Measurements from ENCODE around the gene RPL34. TPM values are rescaled to one million over a fixed set of nuclear protein-coding genes. Genes with fewer than 3 reads are reported as not detected.
"Not testable (repeated sequence)": the region's sequence is repeated elsewhere in the genome, so short reads cannot be mapped to it uniquely, and the experiment has no call there.

RPL34 gene
- polyA plus RNA-seq, 1 experiment: 1,816 TPM

GRCh38 chr4:108588878-108589277, 31.5 kb upstream of the RPL34 start:
- POLR2A ChIA-PET: no interaction called here
- Histone ChIP-seq H3K36me3 (ENCODE audit: control insufficient read depth, insufficient read depth, low read length) (no peaks in the 10 kb centered on the region), H3K4me3 (ENCODE audit: low read depth, low read length) (no peak overlapping the region), H3K27me3 (ENCODE audit: control insufficient read depth, insufficient read depth, low read length) (no peaks in the 10 kb centered on the region)
- no peak for TF ChIP-seq CTCF (IDR thresholded peaks at IDR 0.05; ENCODE audit: insufficient read depth, low read depth, low read length)
- no peak for DNase-seq (ENCODE audit: low read depth)
- CTCF ChIA-PET: interaction anchor here (1.3 kb wide), 2 partner anchors 16 to 558 kb away, joined by 3 to 11 read pairs; no protein-coding TSS in a partner anchor

DNA sequence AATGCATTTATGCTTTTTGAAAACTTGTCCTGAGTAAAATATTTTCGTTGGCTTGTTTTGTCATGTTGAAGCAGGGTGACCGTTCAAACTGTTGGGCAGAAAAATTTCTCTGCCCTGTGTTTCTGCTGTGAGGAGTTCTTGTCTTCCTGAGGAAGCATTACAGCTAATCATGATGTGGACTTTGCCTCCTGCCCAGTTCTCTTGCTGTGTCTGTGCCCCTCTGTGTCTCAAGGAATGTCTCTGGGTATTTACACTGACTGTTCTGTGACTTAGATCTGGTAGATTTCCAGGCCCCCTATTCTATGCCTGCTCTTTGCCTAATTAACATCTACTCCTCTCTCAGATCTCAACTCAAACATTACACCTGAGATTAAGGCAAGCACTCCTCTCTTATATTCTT, 30.4 kb upstream of the RPL34 start:
- Histone ChIP-seq H3K36me3 (ENCODE audit: control insufficient read depth, insufficient read depth, low read length) (no peaks in the 10 kb centered on the region), H3K27me3 (ENCODE audit: control insufficient read depth, insufficient read depth, low read length) (no peaks in the 10 kb centered on the region), H3K4me3 (ENCODE audit: low read depth, low read length) (no peak overlapping the region)
- ChIA-PET CTCF (interaction anchor here (0.8 kb wide), 1 partner anchor 18 kb away, joined by 4 read pairs; no protein-coding TSS in a partner anchor), POLR2A (no interaction called here)
- no peak for DNase-seq (ENCODE audit: low read depth)
- TF ChIP-seq CTCF (IDR thresholded peaks at IDR 0.05; ENCODE audit: insufficient read depth, low read depth, low read length): no peak

DNA sequence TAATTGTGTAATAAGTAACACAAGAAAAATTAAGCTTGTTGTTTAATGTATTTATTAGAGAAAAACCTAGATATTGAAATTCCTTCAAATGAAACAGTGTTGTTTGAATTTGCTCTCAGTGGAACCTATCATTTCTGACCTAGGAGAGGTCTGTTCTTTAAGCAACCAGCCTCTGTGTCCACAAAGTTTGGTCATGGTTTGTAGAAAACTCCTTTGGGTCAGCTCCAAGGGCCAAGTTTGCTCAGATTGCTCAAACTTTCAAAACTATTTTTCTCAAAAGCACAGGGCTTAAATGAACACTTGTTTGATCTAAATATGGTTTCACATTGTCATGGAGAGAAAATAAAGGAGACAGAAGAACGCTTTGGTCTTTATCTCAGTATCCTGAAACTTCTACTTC, 29.6 kb upstream of the RPL34 start:
- Histone ChIP-seq H3K27me3 (ENCODE audit: control insufficient read depth, insufficient read depth, low read length) (no peaks in the 10 kb centered on the region), H3K4me3 (ENCODE audit: low read depth, low read length) (no peak overlapping the region), H3K36me3 (ENCODE audit: control insufficient read depth, insufficient read depth, low read length) (no peaks in the 10 kb centered on the region)
- CTCF ChIA-PET: interaction anchor here (0.6 to 0.8 kb wide), 2 partner anchors 19 to 572 kb away, joined by 3 to 4 read pairs; no protein-coding TSS in a partner anchor
- no peak for DNase-seq (ENCODE audit: low read depth)
- no peak for TF ChIP-seq CTCF (IDR thresholded peaks at IDR 0.05; ENCODE audit: insufficient read depth, low read depth, low read length)
- POLR2A ChIA-PET: no interaction called here

- no peak for DNase-seq (ENCODE audit: low read depth)
- H3K27me3 ChIP-seq (ENCODE audit: control insufficient read depth, insufficient read depth, low read length): no peaks in the 10 kb centered on the region
- ChIA-PET POLR2A (interaction anchor here (0.7 kb wide), 1 partner anchor 266 kb away, joined by 6 read pairs; no protein-coding TSS in a partner anchor), CTCF (interaction anchor here (0.8 kb wide), 1 partner anchor 16 kb away, joined by 3 read pairs; no protein-coding TSS in a partner anchor)
- TF ChIP-seq CTCF (IDR thresholded peaks at IDR 0.05; ENCODE audit: insufficient read depth, low read depth, low read length): no peak
- H3K4me3 ChIP-seq (ENCODE audit: low read depth, low read length): no peak overlapping the region
- H3K36me3 ChIP-seq (ENCODE audit: control insufficient read depth, insufficient read depth, low read length): no peaks in the 10 kb centered on the region
Measured at GRCh38 chr4:108592674-108592986, 27.7 kb upstream of the RPL34 start.

DNA sequence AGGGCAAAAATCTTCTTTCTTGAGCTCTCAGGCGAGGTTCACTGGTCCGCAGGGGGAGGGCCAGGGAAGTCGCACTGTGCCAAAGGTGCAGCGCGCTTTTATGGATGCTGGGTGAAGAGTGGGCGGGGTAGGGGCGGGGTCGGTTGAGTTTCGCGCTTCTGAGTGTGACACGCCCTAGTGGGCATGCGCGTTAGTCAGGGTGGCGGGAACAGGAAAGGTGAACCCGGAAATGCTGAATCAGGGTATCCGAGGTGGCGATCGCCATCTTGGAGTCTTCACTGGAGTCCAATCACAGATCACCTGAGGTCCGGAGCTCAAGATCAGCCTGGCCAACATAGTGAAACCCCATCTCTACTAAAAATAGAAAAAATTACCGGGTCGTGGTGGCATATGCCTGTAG, 26.1 kb upstream of the RPL34 start:
- H3K27me3 ChIP-seq (ENCODE audit: control insufficient read depth, insufficient read depth, low read length); H3K4me3 ChIP-seq (ENCODE audit: low read depth, low read length); DNase-seq (ENCODE audit: low read depth); POLR2A ChIA-PET; H3K36me3 ChIP-seq (ENCODE audit: control insufficient read depth, insufficient read depth, low read length): not testable (repeated sequence)
- CTCF ChIA-PET: interaction anchor here (1.3 to 1.8 kb wide), 2 partner anchors 22 to 563 kb away, joined by 3 to 5 read pairs; no protein-coding TSS in a partner anchor

DNA sequence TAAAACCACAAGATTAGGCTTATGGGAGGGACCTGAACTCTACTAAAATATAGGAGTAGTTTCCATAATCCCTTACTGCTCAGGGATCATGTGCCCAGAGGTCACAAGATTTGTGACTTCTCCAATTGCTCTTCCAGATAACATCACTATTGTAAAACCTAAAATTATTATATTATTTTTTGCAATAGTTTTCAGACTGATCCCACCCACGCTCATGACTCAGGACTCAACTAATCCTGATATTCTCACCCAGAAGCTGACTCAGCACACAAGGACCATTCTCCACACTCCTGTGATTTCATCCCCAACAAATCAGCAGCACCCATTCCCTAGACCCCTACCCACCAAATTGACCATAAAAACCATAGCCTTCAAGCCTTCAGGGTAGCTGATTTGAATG, 24.0 kb upstream of the RPL34 start:
- no peak for TF ChIP-seq CTCF (IDR thresholded peaks at IDR 0.05; ENCODE audit: insufficient read depth, low read depth, low read length)
- no peaks in the 10 kb centered on the region for H3K27me3 ChIP-seq (ENCODE audit: control insufficient read depth, insufficient read depth, low read length)
- ChIA-PET CTCF (interaction anchor here (0.8 to 1.1 kb wide), 2 partner anchors 24 to 42 kb away, joined by 3 read pairs; no protein-coding TSS in a partner anchor), POLR2A (no interaction called here)
- no peaks in the 10 kb centered on the region for H3K36me3 ChIP-seq (ENCODE audit: control insufficient read depth, insufficient read depth, low read length)
- no peak overlapping the region for H3K4me3 ChIP-seq (ENCODE audit: low read depth, low read length)
- DNase-seq (ENCODE audit: low read depth): no peak

All from BJ (cell line).